ENCODE results near the gene CARD10.
A peak's percentile ranks its signal among the peaks of the same experiment; 100 is the strongest.
"Not testable (repeated sequence)": the region's sequence is repeated elsewhere in the genome, so short reads cannot be mapped to it uniquely, and the experiment has no call there.

Gene CARD10

DNA sequence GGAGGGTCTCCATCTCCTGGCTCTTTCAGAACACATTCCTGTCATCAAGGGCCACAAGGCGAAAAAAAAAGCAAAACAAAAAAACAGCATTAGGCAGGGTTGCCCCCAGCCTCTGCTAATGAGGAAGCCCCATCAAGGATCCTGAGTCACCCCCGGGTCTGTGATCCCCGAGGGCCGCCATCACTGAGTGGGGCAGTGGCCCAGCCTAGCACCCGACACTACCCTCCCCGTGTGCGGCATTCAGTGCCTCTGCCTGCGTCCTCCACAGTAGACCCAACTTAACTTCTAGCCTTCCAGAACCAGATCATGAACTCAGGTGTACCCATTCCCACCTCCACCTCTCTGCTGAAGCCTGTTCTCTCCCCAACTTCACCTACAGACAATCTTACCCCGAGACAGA is 34.5 kb upstream of the CARD10 start:
- no peak for DNase-seq (ENCODE audit: low read depth in 2 of 2)

DNA sequence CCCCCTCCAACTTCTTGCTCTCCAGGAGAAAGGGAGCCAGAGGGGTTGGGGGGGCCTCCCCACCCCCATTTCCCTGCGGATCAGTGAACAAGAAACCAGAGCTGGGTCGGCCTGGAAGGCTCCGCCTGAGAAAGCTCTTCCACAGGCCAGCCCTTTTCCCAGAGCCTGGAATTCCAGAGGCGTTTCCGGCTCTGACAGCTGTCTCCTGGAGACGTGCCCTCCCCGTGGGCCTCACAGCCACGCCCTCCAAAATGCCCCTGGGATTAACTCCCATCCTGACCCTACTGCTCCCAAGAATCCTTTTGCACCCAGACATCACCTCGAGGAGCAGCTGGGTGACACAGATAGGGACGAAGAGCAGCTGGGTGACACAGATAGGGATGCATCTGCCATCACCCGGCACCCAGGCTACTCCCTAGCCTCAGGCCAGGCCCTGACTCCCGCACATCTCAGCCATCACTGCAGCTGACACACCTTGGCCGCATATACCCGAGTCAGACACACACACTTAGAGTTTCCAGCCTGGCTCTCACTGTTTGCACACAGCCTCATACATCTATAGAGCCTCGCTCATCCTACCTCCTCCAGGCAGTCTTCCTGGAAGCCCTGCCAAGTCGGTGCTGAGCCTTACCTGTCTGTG is 33.4 kb upstream of the CARD10 start:
- no peak for DNase-seq (ENCODE audit: low read depth in 2 of 2)

DNA sequence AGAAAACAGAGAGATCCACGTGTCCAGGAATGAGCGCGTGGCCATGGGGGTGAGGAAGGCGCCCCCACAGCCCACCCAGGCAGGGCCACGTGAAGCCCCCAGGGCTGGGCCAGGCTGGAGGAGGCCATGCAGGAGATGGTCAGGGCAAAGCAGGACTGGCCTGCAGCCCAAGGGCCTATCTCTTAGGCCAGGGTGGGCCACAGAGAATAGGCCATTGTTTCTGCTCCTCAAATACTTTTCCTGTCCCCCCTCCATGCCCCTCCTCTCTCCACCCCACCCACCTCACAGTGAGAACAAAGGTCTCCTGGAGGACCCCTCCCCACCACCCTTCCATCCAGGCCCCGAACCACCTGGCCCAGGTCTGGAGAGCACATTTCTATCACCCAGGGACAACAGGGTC is 32.8 kb upstream of the CARD10 start:
- DNase-seq (ENCODE audit: low read depth in 2 of 2) = no peak

DNA sequence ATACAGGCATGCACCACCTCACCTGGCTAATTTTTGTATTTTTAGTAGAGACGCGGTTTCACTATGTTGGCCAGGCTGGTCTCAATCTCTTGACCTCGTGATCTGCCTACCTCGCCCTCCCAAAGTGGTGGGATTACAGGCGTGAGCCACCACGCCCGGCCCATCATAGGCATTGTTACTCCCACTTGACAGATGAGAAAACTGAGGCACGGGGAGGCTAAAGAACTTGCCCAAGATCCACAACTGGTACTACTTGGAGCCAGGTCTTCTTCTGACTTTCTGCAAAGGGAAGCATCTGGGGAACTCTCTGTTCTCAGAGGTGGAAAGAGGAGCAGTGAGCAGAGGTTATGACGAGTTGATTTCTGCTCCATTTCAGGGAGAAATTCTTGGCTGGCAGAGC is 31.7 kb upstream of the CARD10 start:
- not testable (repeated sequence) for DNase-seq (ENCODE audit: low read depth in 2 of 2)

DNA sequence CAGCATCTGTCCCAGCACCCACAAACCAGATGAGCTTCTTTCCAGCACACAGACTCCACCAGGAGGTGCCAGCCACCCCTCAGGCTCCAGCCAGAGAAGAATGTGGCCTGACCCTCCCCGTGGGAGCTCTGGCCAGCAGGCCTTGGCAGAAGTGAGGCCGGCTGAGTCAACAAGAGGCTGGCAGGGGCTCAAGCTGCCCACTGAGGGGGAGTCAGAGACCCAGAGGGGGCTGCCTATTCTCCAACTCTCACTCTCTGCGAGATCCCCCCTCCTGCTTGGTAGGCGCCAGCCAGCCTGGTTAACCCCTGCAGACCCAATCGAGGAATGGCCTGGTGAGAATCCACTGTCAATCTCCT is 30.5 kb upstream of the CARD10 start:
- no peak for DNase-seq (ENCODE audit: low read depth in 2 of 2)

DNA sequence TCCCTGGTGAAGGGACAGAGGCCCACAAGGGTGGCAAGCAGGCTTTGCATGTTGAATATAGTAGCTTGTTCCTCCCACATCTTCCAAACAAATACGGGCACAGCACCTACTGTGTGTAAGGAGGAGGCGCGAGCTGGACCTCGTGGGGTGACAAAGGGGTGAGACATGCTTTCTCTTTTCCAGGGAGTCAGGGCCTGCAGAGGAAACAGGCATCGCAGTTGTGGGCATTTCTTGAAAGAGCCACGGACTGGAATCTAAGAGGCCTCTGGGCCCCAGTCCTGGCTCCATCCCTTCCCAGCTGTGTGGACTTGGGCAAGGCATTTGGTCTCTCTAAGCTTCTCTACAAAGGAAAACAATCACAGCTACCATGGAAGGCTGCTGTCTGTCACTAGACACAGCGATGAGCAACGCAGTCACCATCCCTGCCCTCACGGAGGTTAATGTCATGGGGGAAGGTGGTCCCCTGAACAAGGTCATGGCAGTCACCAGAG is 28.1 kb upstream of the CARD10 start:
- no peak for DNase-seq (ENCODE audit: low read depth in 2 of 2)

DNA sequence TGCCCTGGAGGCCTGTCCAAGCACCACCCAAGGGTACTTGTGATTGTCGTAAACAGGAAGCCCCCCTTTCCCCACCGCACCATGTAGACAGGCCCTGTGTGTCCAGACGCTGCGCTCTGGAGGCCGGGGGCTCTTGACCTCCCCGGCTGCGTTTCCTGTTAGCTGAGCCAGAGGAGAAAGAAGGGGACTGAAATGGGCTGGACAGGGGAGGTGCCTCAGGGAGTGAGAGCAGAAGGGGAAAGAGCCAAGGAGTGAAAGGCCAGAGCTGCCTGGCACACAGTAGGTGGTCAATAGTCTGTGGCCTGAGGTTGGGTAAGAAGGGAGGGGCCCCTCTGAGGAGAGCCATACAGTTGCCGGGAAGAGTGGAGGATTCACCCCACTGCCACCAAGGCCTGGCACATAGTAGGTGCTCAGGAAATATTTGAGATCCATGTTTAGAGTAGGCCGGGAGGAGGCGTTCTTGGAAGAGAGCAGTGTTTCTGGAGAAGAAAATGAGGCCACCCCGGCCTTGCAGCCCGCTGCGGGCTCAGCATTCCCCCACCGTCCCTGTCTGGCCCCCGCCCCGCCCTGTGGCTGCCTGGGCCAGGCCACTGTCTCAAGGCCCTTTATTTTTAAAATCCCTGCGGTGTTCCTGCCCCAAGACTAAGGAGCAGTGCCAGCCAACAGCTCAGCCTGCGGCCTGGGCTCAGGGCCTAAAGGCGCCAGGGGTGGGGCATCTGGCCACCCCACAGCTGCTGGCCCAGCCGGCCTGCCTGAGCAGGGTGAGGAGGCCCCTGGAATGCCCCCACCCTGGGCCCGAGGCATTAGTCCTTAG is 27.4 kb upstream of the CARD10 start:
- no peak for DNase-seq (ENCODE audit: low read depth in 2 of 2)

DNA sequence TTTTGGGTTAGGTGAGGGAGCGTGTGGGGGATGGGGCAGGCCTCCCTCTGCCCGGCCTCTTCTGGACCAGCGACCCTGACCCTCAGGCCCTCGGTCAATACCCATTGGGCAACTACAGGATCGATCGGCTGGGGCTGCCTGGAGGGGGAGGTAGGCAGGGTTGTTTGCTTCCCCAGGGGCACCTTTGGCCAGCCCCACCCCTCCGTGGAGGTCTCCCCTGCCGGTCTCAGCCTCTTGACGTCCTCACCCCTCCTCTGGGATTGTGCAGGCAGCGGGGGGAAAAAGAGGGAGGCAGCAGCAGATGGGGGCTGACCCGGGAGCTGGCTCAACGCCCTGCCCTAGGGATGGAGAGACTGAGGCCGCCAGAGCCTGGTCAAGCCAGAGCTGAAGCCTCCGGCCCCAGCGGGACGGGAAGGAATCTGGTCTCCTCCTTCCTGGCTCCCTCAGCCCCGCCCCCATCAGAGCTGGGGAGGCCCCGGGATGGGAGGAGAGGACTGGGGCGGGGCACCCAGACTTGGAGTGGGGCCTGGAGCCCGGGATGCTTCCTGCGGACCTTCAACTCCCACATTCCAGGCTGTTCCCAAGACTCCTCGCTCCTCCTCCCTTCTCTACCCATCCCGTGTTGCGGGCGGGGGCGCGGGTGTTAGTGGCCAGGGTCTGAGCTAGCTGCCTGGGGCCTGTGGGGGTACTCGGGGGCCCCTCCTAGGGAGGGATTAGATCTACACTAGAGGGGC is 26.7 kb upstream of the CARD10 start:
- no peak for DNase-seq (ENCODE audit: low read depth in 2 of 2)

DNA sequence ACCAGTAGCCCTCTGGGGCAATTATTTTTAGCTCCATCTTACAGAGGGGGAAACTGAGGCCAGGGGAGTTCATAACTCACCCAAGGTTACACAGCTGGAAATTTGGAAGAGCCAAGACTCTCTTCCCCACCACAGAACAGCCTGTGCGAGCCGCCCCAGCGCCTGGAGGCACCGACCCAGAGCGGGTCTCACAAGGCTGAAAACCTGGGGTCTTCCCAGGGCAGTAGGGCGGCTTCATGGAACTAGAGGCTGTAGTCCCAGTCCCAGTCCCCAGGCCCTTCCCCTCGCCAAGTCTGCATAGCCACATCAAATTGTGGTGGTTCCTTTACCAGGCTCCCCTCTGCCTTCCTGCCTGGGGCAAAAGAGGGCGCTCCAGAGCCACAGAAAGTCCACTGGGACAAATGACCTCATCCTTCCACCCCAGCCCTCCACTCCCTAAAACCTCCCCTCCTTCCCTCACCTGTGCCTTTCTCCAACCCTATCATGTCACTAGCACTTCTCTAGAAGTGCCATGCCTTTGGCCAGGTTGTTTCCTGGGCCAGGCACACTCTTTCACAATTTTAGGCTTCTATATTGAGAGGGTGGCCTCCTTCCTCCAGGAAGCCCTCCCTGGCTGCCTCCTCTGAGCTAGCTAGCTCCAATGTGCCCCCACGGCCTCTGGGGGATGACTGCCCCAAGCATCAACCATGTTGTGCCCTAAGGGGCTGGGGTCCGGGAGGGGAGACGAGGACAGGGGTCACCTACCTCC is 25.9 kb upstream of the CARD10 start:
- DNase-seq (ENCODE audit: low read depth in 2 of 2) = no peak

DNA sequence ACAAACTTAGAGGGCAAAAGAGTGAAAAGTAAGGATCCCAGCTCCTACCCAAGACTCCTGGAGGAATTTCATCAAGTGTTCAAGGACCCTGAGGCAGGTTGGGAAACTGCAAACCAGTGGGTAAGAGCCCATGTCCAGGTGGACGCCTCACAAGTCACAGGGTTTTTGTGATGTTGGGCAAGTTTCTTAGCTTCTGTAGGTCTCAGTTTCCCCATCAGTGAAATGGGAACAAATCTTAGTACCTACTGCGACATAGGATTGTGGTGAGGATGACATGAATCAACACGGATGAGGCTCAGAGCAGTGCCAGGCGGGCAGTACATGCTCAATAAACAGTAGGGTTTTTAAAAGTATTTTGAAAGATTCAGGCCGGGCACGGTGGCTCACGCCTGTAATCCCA is 23.7 kb upstream of the CARD10 start:
- no peak for DNase-seq (ENCODE audit: low read depth in 2 of 2)

DNA sequence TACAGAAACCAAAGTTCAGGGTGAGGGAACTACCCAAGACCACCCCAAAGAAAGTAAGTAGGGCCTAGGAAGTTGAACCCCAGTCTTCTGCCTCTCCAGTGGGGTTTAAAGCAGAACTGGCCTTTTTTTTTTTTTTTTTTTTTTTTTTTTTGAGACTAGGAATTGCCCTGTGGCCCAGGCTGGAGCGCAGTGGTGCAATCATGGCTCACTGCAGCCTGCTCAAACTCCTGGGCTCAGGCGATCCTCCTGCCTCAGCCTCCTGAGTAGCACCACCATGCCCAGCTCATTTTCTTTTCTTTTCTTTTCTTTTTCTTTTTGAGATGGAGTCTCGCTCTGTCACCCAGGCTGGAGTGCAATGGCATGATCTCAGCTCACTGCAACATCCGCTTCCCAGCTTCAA is 23.2 kb upstream of the CARD10 start:
- not testable (repeated sequence) for DNase-seq (ENCODE audit: low read depth in 2 of 2)

DNA sequence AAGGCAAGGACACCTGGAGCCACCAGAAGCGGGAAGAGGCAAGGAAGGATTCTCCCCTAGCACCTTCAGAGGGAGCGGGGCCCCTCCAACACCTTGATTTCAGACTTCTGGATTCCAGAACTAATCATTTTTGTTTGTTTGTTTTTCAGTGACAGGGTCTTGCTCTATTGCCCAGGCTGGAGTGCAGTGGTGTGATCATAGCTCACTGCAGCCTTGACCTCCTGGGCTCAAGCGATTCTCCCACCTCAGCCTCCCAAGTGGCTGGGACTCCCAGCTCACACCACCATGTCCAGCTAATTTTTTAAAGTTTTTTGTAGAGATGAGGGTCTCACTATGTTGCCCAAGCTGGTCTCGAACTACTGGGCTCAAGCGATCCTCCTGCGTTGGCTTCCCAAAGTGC is 20.6 kb upstream of the CARD10 start:
- not testable (repeated sequence) for DNase-seq (ENCODE audit: low read depth in 2 of 2)

DNA sequence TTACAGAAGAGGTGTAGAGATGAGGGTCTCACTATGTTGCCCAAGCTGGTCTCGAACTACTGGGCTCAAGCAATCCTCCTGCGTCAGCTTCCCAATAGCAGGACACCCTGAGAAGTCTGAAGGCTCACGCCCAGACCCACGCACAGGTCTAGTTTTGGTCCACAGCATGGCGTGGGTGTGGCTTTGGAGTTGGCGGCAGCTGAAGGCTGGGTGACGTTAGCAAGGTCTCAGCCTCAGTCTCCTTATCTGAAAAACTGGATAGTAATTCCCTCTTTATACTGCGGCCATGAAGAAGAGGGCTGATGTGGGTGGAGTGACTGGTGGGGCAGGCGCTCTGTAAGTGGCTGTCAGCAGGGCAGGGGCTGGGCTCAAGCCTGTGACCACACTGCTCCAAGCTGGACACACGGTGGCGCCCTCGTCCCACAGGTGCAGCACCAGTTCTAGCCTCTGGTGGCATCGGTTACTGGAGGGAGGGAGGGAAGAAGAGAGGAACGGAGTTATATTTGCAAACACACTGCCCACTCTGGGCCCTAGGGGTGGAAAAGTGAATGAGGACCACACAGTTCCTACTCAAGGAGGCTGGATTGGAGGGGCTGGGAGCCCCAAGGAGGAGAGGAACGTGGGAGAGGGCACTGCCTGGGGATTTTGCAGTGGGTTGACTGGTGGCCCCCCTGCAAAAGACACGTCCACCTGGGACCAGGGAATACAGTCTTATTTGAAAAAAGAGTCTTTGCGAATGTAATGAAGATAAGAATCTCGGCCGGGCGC is 19.6 kb upstream of the CARD10 start:
- DNase-seq (ENCODE audit: low read depth in 2 of 2) = peak; percentile 64 to 80

DNA sequence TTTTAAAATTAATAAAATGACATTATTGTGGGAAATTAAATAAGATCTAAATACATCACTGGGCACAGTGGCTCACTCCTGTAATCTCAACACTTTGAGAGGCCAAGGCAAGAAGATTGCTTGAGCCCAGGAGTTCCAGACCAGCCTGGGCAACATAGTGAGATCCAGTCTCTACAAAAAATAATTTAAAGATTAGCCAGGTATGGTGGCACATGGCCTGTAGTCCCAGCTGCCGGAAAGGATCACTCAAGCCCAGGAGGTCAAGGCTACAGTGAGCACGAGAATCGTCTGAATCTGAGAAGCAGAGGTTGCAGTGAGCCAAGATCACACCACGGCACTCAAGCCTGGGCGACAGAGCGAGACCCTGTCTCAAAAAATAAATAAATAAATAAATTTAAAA is 15.9 kb upstream of the CARD10 start:
- DNase-seq (ENCODE audit: low read depth in 2 of 2) = no peak

DNA sequence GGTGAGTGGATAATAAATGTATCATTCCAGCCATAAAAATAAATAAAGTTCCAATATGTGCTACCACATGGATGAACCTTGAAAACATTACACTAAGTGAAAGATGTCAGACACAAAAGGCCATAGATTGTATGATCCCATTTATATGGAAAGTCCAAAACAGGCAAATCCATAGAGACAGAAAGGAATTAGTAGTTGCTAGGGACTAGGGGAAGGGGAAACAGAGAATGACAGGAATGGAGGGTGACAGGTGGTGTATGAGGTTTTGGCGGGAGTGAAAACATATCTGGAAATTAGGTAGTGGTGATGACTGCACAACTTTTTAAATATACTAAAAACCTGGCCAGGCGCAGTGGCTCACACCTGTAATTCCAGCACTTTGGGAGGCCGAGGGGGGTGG is 15.2 kb upstream of the CARD10 start:
- DNase-seq (ENCODE audit: low read depth in 2 of 2) = no peak

DNA sequence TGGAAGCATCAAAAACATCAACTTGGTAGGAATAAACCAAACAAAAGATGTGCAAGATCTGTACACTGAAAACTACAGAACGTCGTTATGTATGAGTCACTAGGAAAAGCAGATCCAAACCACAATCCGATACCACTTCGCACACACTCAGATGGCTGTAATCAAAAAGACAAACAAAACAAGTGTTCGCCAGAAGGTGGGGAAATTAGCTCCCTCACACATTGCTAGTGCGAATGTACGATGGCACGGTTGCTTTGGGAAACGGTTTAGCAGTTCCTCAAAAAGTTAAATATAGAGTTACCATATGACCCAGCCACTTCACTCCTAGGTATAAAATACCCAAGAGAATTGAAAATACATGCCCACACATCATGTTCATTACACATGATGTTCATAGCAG is 14.8 kb upstream of the CARD10 start:
- no peak for DNase-seq (ENCODE audit: low read depth in 2 of 2)

DNA sequence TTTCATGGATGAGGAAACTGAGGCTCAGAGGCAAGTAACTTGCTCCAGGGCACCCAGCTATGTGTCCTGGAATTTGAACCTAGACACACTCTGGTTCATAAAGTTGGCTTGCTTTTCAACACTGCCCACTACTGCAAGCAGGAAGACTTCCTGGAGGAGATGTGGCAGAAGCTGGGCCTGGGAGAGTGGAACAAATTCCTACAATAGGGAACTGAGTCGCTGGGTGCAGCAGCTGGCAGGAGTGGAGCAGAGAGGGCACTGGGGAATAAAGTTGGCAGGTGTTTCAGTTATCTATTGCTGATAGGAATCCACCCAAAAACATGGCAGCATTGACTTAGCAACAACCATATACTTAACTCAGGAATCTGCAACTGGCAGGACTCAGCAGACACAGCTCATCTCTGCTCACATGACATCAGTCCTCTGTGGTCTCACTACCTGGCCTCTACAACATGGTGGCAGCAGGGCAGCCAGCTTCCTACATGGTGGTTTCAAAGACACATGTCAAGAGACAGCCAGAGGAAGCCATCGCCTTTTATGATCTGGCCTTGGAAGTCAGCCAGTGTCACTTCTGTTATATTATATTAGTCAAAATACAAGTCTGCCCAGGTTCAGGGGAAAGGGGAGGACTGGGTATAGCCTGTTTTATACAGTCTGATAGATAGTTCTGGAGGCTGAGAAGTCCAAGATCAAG is 10.6 kb upstream of the CARD10 start:
- DNase-seq (ENCODE audit: low read depth in 2 of 2) = no peak

DNA sequence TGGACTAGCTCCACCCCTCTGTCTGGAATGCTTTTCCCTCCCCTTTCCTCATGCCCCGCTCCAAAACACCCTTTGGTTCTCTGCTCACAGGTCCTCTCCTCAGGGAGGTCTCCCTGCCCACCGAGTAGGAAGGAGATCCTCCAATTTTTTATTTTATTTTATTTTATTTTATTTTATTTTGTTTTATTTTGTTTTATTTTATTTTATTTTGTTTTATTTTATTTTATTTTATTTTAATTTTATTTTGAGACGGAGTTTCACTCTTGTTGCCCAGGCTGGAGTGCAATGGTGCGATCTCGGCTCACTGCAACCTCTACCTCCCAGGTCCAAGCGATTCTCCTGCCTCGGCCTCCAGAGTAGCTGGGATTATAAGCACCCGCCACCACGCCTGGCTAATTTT is 8.7 kb upstream of the CARD10 start:
- DNase-seq (ENCODE audit: low read depth in 2 of 2) = not testable (repeated sequence)

DNA sequence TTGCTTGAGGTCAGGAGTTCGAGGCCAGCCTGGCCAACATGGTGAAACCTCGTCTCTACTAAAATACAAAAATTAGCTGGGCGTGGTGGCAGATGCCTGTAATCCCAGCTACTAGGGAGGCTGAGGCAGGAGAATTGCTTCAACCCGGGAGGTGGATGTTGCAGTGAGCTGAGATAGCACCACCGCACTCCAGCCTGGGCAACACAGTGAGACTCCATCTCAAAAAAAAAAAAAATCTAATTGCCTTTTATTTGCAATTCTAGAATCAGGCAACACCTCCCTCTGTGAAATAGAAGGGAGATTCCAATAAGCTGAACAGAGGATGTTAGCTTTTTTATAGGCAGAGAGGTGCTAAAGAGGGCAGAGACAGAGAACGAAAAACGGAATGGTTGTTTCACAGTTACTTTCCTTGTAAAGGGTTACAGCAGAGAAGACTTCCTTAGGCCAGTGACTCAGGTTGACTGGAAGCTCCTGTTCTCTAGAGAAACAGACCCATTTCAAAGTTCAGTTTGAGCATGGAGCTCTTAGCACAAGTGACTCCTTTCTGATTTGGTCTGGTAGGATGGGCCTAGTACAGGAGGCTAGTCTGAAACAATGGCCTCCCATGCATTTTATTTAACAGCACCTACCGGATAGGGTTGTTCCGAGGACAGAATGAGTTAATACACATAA is 8.0 kb upstream of the CARD10 start:
- DNase-seq (ENCODE audit: low read depth in 2 of 2) = not testable (repeated sequence)

DNA sequence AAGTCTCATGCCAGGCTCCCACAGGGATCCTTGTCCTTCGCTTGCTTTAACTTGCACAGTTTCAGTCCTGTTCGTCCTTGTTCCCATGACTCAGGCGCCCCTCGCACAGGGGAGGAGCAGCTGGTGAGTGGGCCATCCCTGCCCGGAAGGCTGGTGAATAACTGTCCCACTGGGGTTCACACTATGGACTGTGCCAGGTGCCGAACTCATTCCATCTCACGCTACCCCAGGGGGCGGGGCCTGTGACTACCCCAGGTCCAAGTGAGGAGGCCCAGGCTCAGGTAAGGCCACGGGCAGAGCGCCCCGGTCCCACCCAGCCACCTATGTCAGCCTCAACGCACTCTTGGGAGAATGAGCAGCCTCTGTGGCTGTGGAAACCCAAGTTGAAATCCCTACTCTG is 7.2 kb upstream of the CARD10 start:
- DNase-seq (ENCODE audit: low read depth in 2 of 2) = no peak

Measured in stimulated activated CD8-positive, alpha-beta memory T cell treated with anti-CD3 and anti-CD28 coated beads, Interleukin-7, amount 100 ng/mL, for 1 hour (primary cell).